IMR-90 (cell line): ENCODE results near the gene LTBP2. TPM values are rescaled to one million over a fixed set of nuclear protein-coding genes. Genes with fewer than 3 reads are reported as not detected.

Experiments used
- ATAC-seq: fragments of 200-7000 bp; cut with Tn5 transposase; 2 replicates; pipeline ENCODE4 v1.9.1; 2020; ENCODE audit warnings: low read depth, mild to moderate bottlenecking, moderate library complexity
- BruUV-seq: library from RNA; stranded (reverse); fragments of 400-500 nt; replicated peaks from 2 replicates; lab custom pipeline; 2021; lab: Mats Ljungman, UMichigan
- CTCF ChIA-PET: fragments of 300-600 bp; formaldehyde crosslinking; extraction: SDS; loops from one replicate; lab custom pipeline; 2021; ENCODE audit warnings: antibody characterized with exemption; lab: Yijun Ruan, JAX
- POLR2A ChIA-PET: fragments of 300-600 bp; sonication (Branson Sonifier 250); formaldehyde crosslinking; loops from one replicate; lab custom pipeline; 2022; ENCODE audit warnings: antibody characterized with exemption; ENCODE audit not compliant: unreplicated experiment; lab: Charles Lee
- DNase-seq: peaks from one replicate; pipeline ENCODE4 v3.0.0; 2013
- H2AFZ ChIP-seq: replicated peaks from 2 replicates; pipeline ENCODE3; 2013; ENCODE audit warnings: low read length, mild to moderate bottlenecking; ENCODE audit not compliant: poor library complexity
- H2AK5ac ChIP-seq: 2 replicates; pipeline ENCODE4 v1.6.1; 2013; ENCODE audit warnings: low read depth, low read length, inconsistent platforms
- H2AK9ac ChIP-seq: replicated peaks from 2 replicates; pipeline ENCODE3; 2013; ENCODE audit warnings: mild to moderate bottlenecking, low read depth, low read length, moderate library complexity; ENCODE audit not compliant: poor library complexity
- H2BK120ac ChIP-seq: 2 replicates; pipeline ENCODE4 v1.6.1; 2013; ENCODE audit warnings: low read depth, low read length, inconsistent platforms
- H2BK15ac ChIP-seq: 3 replicates; pipeline ENCODE4 v1.6.1; 2013; ENCODE audit warnings: low read depth, low read length, inconsistent platforms
- H2BK20ac ChIP-seq: 2 replicates; pipeline ENCODE4 v1.6.1; 2013; ENCODE audit warnings: low read depth, mild to moderate bottlenecking, inconsistent platforms, low read length, moderate library complexity
- H2BK5ac ChIP-seq: 2 replicates; pipeline ENCODE4 v1.6.1; 2013; ENCODE audit warnings: mild to moderate bottlenecking, low read depth, low read length, inconsistent platforms; ENCODE audit not compliant: poor library complexity, severe bottlenecking
- H3K14ac ChIP-seq: replicated peaks from 2 replicates; pipeline ENCODE4 v1.6.1; 2013; ENCODE audit warnings: low read depth, low read length, inconsistent platforms
- H3K18ac ChIP-seq: 2 replicates; pipeline ENCODE4 v1.6.1; 2013; ENCODE audit warnings: low read depth, low read length, control low read depth
- H3K23ac ChIP-seq: 2 replicates; pipeline ENCODE4 v1.6.1; 2013; ENCODE audit warnings: low read depth, low read length, inconsistent platforms
- H3K27ac ChIP-seq: 2 replicates; pipeline ENCODE4 v1.5.1; 2013; ENCODE audit warnings: mild to moderate bottlenecking, control low read depth, low read length; ENCODE audit not compliant: insufficient read depth
- H3K27me3 ChIP-seq: 2 replicates; pipeline ENCODE4 v1.6.1; 2013; ENCODE audit warnings: low read length; ENCODE audit not compliant: control insufficient read depth, insufficient read depth
- H3K36me3 ChIP-seq: 2 replicates; pipeline ENCODE4 v1.6.1; 2013; ENCODE audit warnings: low read length, mixed read lengths; ENCODE audit not compliant: control insufficient read depth, insufficient read depth
- H3K4ac ChIP-seq: 2 replicates; pipeline ENCODE4 v1.6.1; 2013; ENCODE audit warnings: low read depth, low read length, inconsistent platforms
- H3K4me1 ChIP-seq: 2 replicates; pipeline ENCODE4 v1.6.1; 2013; ENCODE audit warnings: low read length, mixed read lengths; ENCODE audit not compliant: control insufficient read depth, insufficient read depth
- H3K4me2 ChIP-seq: 2 replicates; pipeline ENCODE4 v1.6.1; 2013; ENCODE audit warnings: low read depth, mild to moderate bottlenecking, control low read depth, low read length, moderate library complexity
- H3K4me3 ChIP-seq: 2 replicates; pipeline ENCODE4 v1.5.1; 2013; ENCODE audit warnings: low read depth, mild to moderate bottlenecking, control low read depth, low read length, moderate library complexity; ENCODE audit not compliant: insufficient read depth
- H3K56ac ChIP-seq: 2 replicates; pipeline ENCODE4 v1.6.1; 2013; ENCODE audit warnings: low read length, inconsistent platforms; ENCODE audit not compliant: insufficient read depth; ENCODE audit errors: extremely low read depth
- H3K79me1 ChIP-seq, 2 experiments: 2 replicates each; pipeline ENCODE4 v1.6.1; 2013; ENCODE audit warnings: low read length in 2 of 2, inconsistent platforms in 1 of 2, low read depth in 1 of 2
- H3K9ac ChIP-seq: 2 replicates; pipeline ENCODE4 v1.6.1; 2013; ENCODE audit warnings: low read depth, low read length, control low read depth
- H3K9me1 ChIP-seq: 2 replicates; pipeline ENCODE4 v1.6.1; 2013; ENCODE audit warnings: low read length, inconsistent platforms; ENCODE audit not compliant: insufficient read depth
- H3K9me3 ChIP-seq: 2 replicates; pipeline ENCODE4 v1.6.1; 2013; ENCODE audit warnings: low read length; ENCODE audit not compliant: control insufficient read depth, insufficient read depth
- H4K20me1 ChIP-seq: 2 replicates; pipeline ENCODE4 v1.6.1; 2013; ENCODE audit warnings: low read length, inconsistent platforms; ENCODE audit not compliant: insufficient read depth
- H4K5ac ChIP-seq: 2 replicates; pipeline ENCODE4 v1.6.1; 2013; ENCODE audit warnings: mild to moderate bottlenecking, low read depth, low read length, control low read depth
- H4K8ac ChIP-seq, 2 experiments: 2 replicates each; pipeline ENCODE4 v1.6.1; 2013; ENCODE audit warnings: low read depth in 2 of 2, low read length in 2 of 2, control low read depth in 1 of 2, inconsistent platforms in 1 of 2
- H4K91ac ChIP-seq: 2 replicates; pipeline ENCODE4 v1.6.1; 2013; ENCODE audit warnings: low read depth, low read length, inconsistent platforms; ENCODE audit not compliant: insufficient read depth
- CHD1 ChIP-seq: IDR thresholded peaks from 2 replicates; pipeline ENCODE4 v1.6.1; 2012; ENCODE audit warnings: low read depth, low read length, improper control_type of control experiment
- ELK1 ChIP-seq: fragments of 150-350 bp; IDR thresholded peaks from 2 replicates; pipeline ENCODE4 v1.6.1; 2016; ENCODE audit warnings: low read depth, mild to moderate bottlenecking, low read length, moderate library complexity, borderline replicate concordance
- MAZ ChIP-seq: IDR thresholded peaks from 2 replicates; pipeline ENCODE4 v1.6.1; 2012; ENCODE audit warnings: low read depth, mild to moderate bottlenecking, low read length, improper control_type of control experiment, moderate library complexity, borderline replicate concordance
- NFE2L2 ChIP-seq: fragments of 150-350 bp; IDR thresholded peaks from 2 replicates; pipeline ENCODE4 v1.6.1; 2016; ENCODE audit warnings: low read depth, mild to moderate bottlenecking, low read length
- RCOR1 ChIP-seq: IDR thresholded peaks from 2 replicates; pipeline ENCODE4 v1.6.1; 2012; ENCODE audit warnings: mild to moderate bottlenecking, low read length, improper control_type of control experiment; ENCODE audit not compliant: insufficient replicate concordance
- RFX5 ChIP-seq: IDR thresholded peaks from 2 replicates; pipeline ENCODE4 v1.8.0; 2012; ENCODE audit warnings: low read depth, mild to moderate bottlenecking, low read length, moderate library complexity
- WGBS, 2 experiments: methylation state at CpG; one replicate each; pipeline versions ENCODE4 v1.1.5 to v1.1.7; 2013; ENCODE audit warnings: missing lambda C conversion rate in 2 of 2; ENCODE audit not compliant: insufficient read length in 1 of 2; ENCODE audit errors: extremely low coverage in 2 of 2; 5-methylcytosine and 5-hydroxymethylcytosine counted together
- dilution Hi-C: fragments of 300-500 bp; cut with HindIII; formaldehyde crosslinking; loops from one replicate; pipeline ENCODE4 v1.14.3; 2018; ENCODE audit warnings: low sequenced_read_pairs; ENCODE audit not compliant: unreplicated experiment
- in situ Hi-C: fragments of 300-500 bp; cut with MboI; formaldehyde crosslinking; loops from 3 replicates; pipeline ENCODE4 v1.14.3; 2019; ENCODE audit warnings: low sequenced_read_pairs, inconsistent platforms, mixed read lengths
- intact Hi-C: fragments of 100-400 bp; cut with micrococcal nuclease; formaldehyde crosslinking; loops from 2 replicates; pipeline ENCODE4 v1.10.0; 2022
- polyA plus RNA-seq, 3 experiments: library from polyadenylated mRNA; depleted of rRNA; stranded (reverse); fragments of >200 nt; gene quantifications; 2 replicates each; pipeline ENCODE4 v1.2.3, GENCODE V29; 2012; ENCODE audit warnings: low replicate concordance in 1 of 3
- total RNA-seq: library from RNA; depleted of rRNA; stranded (reverse); fragments of >200 nt; gene quantifications from 2 replicates; pipeline ENCODE4 v1.2.3, GENCODE V29; 2012

The LTBP2 gene
- total and polyA plus RNA-seq, 2 of the 4 experiments (the other 2 are of a cell fraction): 23.8 to 79.3 TPM

GRCh38 chr14:74575507-74575906, 36.5 kb downstream of the LTBP2 start:
- Histone ChIP-seq H2AK9ac (peak overlapping the region; percentile 81), H3K18ac (peak overlapping the region; percentile 86), H3K36me3 (no peaks in the 10 kb centered on the region), H2AFZ (no peak overlapping the region), H2BK20ac (peak overlapping the region; percentile 99), H3K4me1 (peaks cover 58% of the 10 kb centered on the region), H2AK5ac (peak overlapping the region; percentile 99), H2BK15ac (peak overlapping the region; percentile 98; the same call in 2 of the 3 replicates), H3K9me3 (no peaks in the 10 kb centered on the region), H3K4me2 (no peak overlapping the region), H3K27ac (peak overlapping the region; percentile 98; the same call in 1 of the 2 replicates), H4K5ac (peak overlapping the region; percentile 77), H4K91ac (peak overlapping the region; percentile 99), H3K4ac (peak overlapping the region; percentile 99), H3K23ac (peak overlapping the region; percentile 97), H3K4me3 (no peak overlapping the region), H3K79me1 (peaks cover 30 to 76% of the 10 kb centered on the region in 2 experiments), H3K14ac (peak overlapping the region; percentile 99), H2BK5ac (peak overlapping the region; percentile 100), H4K8ac (peak overlapping the region; percentile 10 to 97; a peak in 3 of 4 replicates), H2BK120ac (peak overlapping the region; percentile 100), H3K56ac (no peak overlapping the region; the same call in 1 of the 2 replicates), H4K20me1 (no peaks in the 10 kb centered on the region; the same call in 1 of the 2 replicates), H3K9ac (no peak overlapping the region), H3K27me3 (no peaks in the 10 kb centered on the region), H3K9me1 (peaks cover 56% of the 10 kb centered on the region)
- DNase-seq (no peak), ATAC-seq (no peak)
- intact Hi-C loops (no loop called here), dilution Hi-C loops (no loop called here), in situ Hi-C loops (no loop called here)
- ChIA-PET CTCF (no interaction called here), POLR2A (no interaction called here)
- WGBS, 2 experiments: no CpG with 5 or more reads among the region's 2 CpGs
- BruUV-seq: no TSS peak
- no peak for TF ChIP-seq ELK1
- TF ChIP-seq NFE2L2: no peak
- TF ChIP-seq CHD1: no peak
- no peak for TF ChIP-seq MAZ
- no peak for TF ChIP-seq RCOR1
- TF ChIP-seq RFX5: no peak
